Neural cell (in vitro differentiated cells): Measurements from ENCODE around the gene PDPK1. TPM values are rescaled to one million over a fixed set of nuclear protein-coding genes. Genes with fewer than 3 reads are reported as not detected.

ENCODE experiments used
- H2AFZ ChIP-seq: fragments of 200-600, 300-800 bp; sonication (generic), shearing (Covaris generic); 2 replicates; pipeline ENCODE4 v1.6.0; 2014; ENCODE audit warnings: low read depth, mild to moderate bottlenecking, antibody characterized with exemption, low read length, moderate library complexity
- H3F3A ChIP-seq: fragments of 200-600 bp; shearing (Covaris generic); 2 replicates; pipeline ENCODE4 v1.6.1; 2016; ENCODE audit warnings: mild to moderate bottlenecking, moderate library complexity, mixed read lengths, antibody characterized with exemption, low read length; ENCODE audit not compliant: insufficient read depth, poor library complexity, severe bottlenecking
- H3K27ac ChIP-seq: fragments of 200-600, 300-800 bp; sonication (generic), shearing (Covaris generic); 2 replicates; pipeline ENCODE4 v1.5.1; 2014; ENCODE audit warnings: mild to moderate bottlenecking, low read length, moderate library complexity
- H3K27me3 ChIP-seq: fragments of 300-800, 200-600 bp; sonication (generic), shearing (Covaris generic); 2 replicates; pipeline ENCODE4 v1.6.0; 2014; ENCODE audit warnings: mild to moderate bottlenecking, low read depth, low read length, moderate library complexity; ENCODE audit not compliant: insufficient read depth
- H3K36me3 ChIP-seq: fragments of 300-800, 200-600 bp; sonication (generic), shearing (Covaris generic); 2 replicates; pipeline ENCODE4 v1.5.1; 2014; ENCODE audit warnings: mild to moderate bottlenecking, antibody characterized with exemption, low read length, moderate library complexity; ENCODE audit not compliant: insufficient read depth
- H3K4me2 ChIP-seq: fragments of 300-800, 200-600 bp; sonication (generic), shearing (Covaris generic); 2 replicates; pipeline ENCODE4 v1.6.0; 2014; ENCODE audit warnings: mild to moderate bottlenecking, low read length
- H3K4me3 ChIP-seq: fragments of 300-800, 200-600 bp; sonication (generic), shearing (Covaris generic); 2 replicates; pipeline ENCODE4 v1.5.1; 2014; ENCODE audit warnings: mild to moderate bottlenecking, low read length, moderate library complexity
- H3K79me2 ChIP-seq: fragments of 200-600 bp; shearing (Covaris generic); replicated peaks from 2 replicates; pipeline ENCODE4 v1.6.0; 2014; ENCODE audit warnings: mild to moderate bottlenecking, low read length, moderate library complexity; ENCODE audit not compliant: insufficient read depth
- H3K9ac ChIP-seq: fragments of 300-800, 200-600 bp; sonication (generic), shearing (Covaris generic); 2 replicates; pipeline ENCODE4 v1.6.1; 2016; ENCODE audit warnings: mild to moderate bottlenecking, low read length, mixed read lengths
- H3K9me2 ChIP-seq: fragments of 200-600 bp; shearing (Covaris generic); 2 replicates; pipeline ENCODE4 v1.6.1; 2016; ENCODE audit warnings: mild to moderate bottlenecking, low read length, mixed read lengths; ENCODE audit not compliant: insufficient read depth
- H3K9me3 ChIP-seq: fragments of 200-600, 300-800 bp; sonication (generic), shearing (Covaris generic); 2 replicates; pipeline ENCODE4 v1.6.1; 2016; ENCODE audit warnings: mild to moderate bottlenecking, mixed run types, low read length, moderate library complexity, mixed read lengths
- H4K20me1 ChIP-seq: fragments of 200-600 bp; shearing (Covaris generic); 2 replicates; pipeline ENCODE4 v1.6.1; 2016; ENCODE audit warnings: mild to moderate bottlenecking, mixed run types; ENCODE audit not compliant: insufficient read depth
- CTCF ChIP-seq: fragments of 450-650 bp; IDR thresholded peaks from 2 replicates; pipeline ENCODE4 v1.5.1; 2014; ENCODE audit warnings: antibody characterized with exemption, mild to moderate bottlenecking, moderate library complexity; ENCODE audit not compliant: poor library complexity, severe bottlenecking
- EP300 ChIP-seq: fragments of 450-650 bp; conservative IDR thresholded peaks from 2 replicates; pipeline ENCODE4 v1.6.1; 2014; ENCODE audit warnings: antibody characterized with exemption, mild to moderate bottlenecking, moderate library complexity; ENCODE audit not compliant: poor library complexity, severe bottlenecking
- EZH2 ChIP-seq: fragments of 200-600, 300-800 bp; shearing (Covaris generic), sonication (generic); IDR thresholded peaks from 2 replicates; pipeline ENCODE4 v1.6.1; 2014; ENCODE audit warnings: antibody characterized with exemption, low read length, borderline replicate concordance, mild to moderate bottlenecking; ENCODE audit not compliant: insufficient read depth, poor library complexity, severe bottlenecking
- MXI1 ChIP-seq: fragments of 450-650 bp; conservative IDR thresholded peaks from 2 replicates; pipeline ENCODE4 v1.6.1; 2014; ENCODE audit warnings: antibody characterized with exemption, mild to moderate bottlenecking; ENCODE audit not compliant: poor library complexity, severe bottlenecking
- POLR2AphosphoS5 ChIP-seq: IDR thresholded peaks from 2 replicates; pipeline ENCODE4 v1.6.1; 2012
- RAD21 ChIP-seq: fragments of 450-650 bp; conservative IDR thresholded peaks from 2 replicates; pipeline ENCODE4 v1.6.1; 2014; ENCODE audit warnings: antibody characterized with exemption, mild to moderate bottlenecking, moderate library complexity
- REST ChIP-seq: IDR thresholded peaks from 2 replicates; pipeline ENCODE4 v1.6.1; 2012; ENCODE audit warnings: borderline replicate concordance
- SMC3 ChIP-seq: fragments of 450-650 bp; conservative IDR thresholded peaks from 2 replicates; pipeline ENCODE4 v1.6.1; 2014; ENCODE audit warnings: antibody characterized with exemption, mild to moderate bottlenecking, moderate library complexity; ENCODE audit not compliant: poor library complexity
- TAF1 ChIP-seq: IDR thresholded peaks from 2 replicates; pipeline ENCODE4 v1.6.1; 2012; ENCODE audit warnings: low read depth
- polyA plus RNA-seq: library from polyadenylated mRNA; depleted of rRNA; stranded (reverse); fragments of >200 nt; gene quantifications from 2 replicates; pipeline ENCODE4 v1.2.3, GENCODE V29; 2014

The PDPK1 gene
- polyA plus RNA-seq, 1 donor from 2014 or later: 18.6 TPM

- Histone ChIP-seq H3F3A (no peaks in the 10 kb centered on the region), H3K9ac (no peak overlapping the region), H4K20me1 (peaks cover 20% of the 10 kb centered on the region), H3K9me3 (no peaks in the 10 kb centered on the region), H3K27ac (peak overlapping the region; percentile 98), H3K27me3 (no peaks in the 10 kb centered on the region), H3K4me3 (peak overlapping the region; percentile 92), H2AFZ (no peak overlapping the region), H3K9me2 (no peaks in the 10 kb centered on the region), H3K79me2 (peaks cover 29% of the 10 kb centered on the region), H3K4me2 (no peak overlapping the region), H3K36me3 (no peaks in the 10 kb centered on the region)
- TF ChIP-seq MXI1: no peak
- TF ChIP-seq EP300: no peak
- TF ChIP-seq EZH2: no peak
- TF ChIP-seq TAF1: no peak
- no peak for TF ChIP-seq CTCF
- TF ChIP-seq POLR2AphosphoS5: no peak
- no peak for TF ChIP-seq REST
- no peak for TF ChIP-seq SMC3
- TF ChIP-seq RAD21: no peak
These were observed 25.7 kb upstream of the PDPK1 start for GRCh38 chr16:2511996-2512734.

- H3K4me3 ChIP-seq: peak overlapping the region; percentile 92
- H3K4me2 ChIP-seq: peak overlapping the region; percentile 76
- H3F3A ChIP-seq: no peaks in the 10 kb centered on the region
- no peaks in the 10 kb centered on the region for H3K36me3 ChIP-seq
- peak overlapping the region; percentile 87 for H2AFZ ChIP-seq
- no peak for TF ChIP-seq REST
- TF ChIP-seq TAF1: no peak
- TF ChIP-seq CTCF: peak; percentile 30
- TF ChIP-seq POLR2AphosphoS5: no peak
- H3K27ac ChIP-seq: peak overlapping the region; percentile 98
- H3K9me2 ChIP-seq: no peaks in the 10 kb centered on the region
- no peaks in the 10 kb centered on the region for H3K27me3 ChIP-seq
- peaks cover 34% of the 10 kb centered on the region for H3K79me2 ChIP-seq
- no peaks in the 10 kb centered on the region for H3K9me3 ChIP-seq
- peaks cover 23% of the 10 kb centered on the region for H4K20me1 ChIP-seq
- H3K9ac ChIP-seq: peak overlapping the region; percentile 96
These were observed 25.0 kb upstream of the PDPK1 start for GRCh38 chr16:2512735-2513404.
